Omental fat pad (tissue), 4 donors: Measurements from ENCODE around the gene ACRBP. TPM values are rescaled to one million over a fixed set of nuclear protein-coding genes. Genes with fewer than 3 reads are reported as not detected.
A peak's percentile ranks its signal among the peaks of the same experiment; 100 is the strongest.

Experiments
- ATAC-seq: fragments of 150-250 bp; one replicate; pipeline ENCODE4 v1.9.1; 2016; ENCODE audit warnings: mild to moderate bottlenecking, moderate library complexity; ENCODE audit not compliant: low FRiP score
- DNase-seq: peaks from one replicate; pipeline ENCODE4 v3.0.0-alpha.2; 2019; ENCODE audit warnings: low spot score
- CTCF ChIP-seq, 3 donors: fragments of 450-650 bp; IDR thresholded peaks; one replicate each; pipeline ENCODE4 v1.5.1; 2016 to 2017; ENCODE audit warnings: antibody characterized with exemption in 3 of 3, mild to moderate bottlenecking in 3 of 3, moderate library complexity in 2 of 3
- total RNA-seq, 4 donors: library from RNA; depleted of rRNA; stranded (reverse); fragments of >200 nt; gene quantifications; one replicate each; pipeline ENCODE4 v1.1.0, GENCODE V29; 2016

The ACRBP gene
- total RNA-seq, 4 donors from 2014 or later, result 1.9 to 3.8 (median 3.2) TPM

DNA sequence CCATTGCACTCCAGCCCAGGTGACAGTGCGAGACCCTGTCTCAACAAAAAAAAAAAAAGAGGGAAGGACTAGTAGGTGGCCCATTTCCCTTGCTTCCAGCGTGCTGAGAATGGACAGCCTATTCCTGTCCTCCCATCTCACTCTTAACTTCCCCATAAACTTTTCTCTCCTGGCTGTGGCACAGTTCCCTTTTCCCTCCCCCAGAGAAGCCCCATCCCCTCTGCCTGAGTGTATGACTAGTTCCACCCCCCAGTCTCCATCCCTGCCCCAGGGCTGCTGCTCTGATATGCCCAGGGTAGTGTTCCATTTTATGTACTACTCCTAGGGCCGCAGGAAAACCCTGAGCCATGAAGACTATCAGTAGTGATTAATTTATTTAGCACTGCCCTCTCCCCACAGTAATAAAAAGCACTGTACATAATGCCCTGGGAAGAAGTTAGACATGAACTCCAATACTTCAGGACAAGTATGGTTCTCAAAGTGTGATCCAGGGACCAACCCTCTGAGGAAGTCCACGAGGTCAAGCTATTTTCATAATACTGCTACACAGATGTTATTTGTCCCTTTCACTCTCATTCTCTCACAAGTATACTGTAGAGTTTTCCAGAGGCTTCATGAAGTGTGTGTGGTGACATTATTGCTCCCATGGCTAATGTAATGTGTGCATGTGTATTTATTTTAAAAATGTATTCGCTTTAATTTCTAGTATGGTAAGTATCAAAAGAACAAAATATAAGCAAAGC lies 28.6 kb downstream of the ACRBP start:
- no peak for TF ChIP-seq CTCF (IDR thresholded peaks at IDR 0.05)
- DNase-seq (no peak), ATAC-seq (no peak)

GRCh38 chr12:6615802-6616201 lies 31.4 kb downstream of the ACRBP start:
- TF ChIP-seq CTCF (IDR thresholded peaks at IDR 0.05), result no peak
- DNase-seq (no peak), ATAC-seq (no peak)

DNA sequence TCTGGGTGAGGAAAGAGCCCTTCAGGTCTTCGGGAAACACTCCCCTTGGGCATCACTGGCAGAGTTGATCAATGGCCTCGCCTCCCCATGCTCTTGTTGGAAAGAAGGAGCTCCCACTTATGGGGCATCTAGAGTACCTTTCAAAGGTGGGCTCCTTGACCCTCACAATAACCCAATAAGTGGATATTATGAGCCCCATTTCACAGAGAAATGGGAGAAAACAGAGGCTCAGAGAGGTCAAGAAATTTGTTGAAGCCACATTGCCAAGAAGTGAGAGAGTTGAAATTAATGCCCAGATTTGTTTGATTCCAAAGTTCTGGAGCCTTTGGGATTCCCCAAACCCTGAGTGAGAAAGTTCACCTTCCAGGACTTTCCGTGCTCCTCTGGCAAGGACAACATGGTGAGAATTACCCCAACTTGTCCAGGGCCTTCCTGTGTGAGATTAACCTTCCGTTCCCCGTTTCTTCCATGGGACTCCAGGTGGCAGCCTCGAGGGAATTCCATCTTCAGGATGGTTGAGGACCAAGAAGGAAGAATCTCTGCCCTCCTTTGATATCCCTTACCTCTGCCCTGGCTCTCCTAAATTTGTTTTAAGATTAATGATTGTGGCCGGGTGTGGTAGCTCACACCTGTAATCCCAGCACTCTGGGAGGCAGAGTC lies 32.6 kb downstream of the ACRBP start:
- no peak for ATAC-seq
- no peak for DNase-seq
- no peak for TF ChIP-seq CTCF (IDR thresholded peaks at IDR 0.05)

GRCh38 chr12:6613776-6614512 lies 33.3 kb downstream of the ACRBP start:
- peak; percentile 54 for DNase-seq
- peak; percentile 91 for ATAC-seq

DNA sequence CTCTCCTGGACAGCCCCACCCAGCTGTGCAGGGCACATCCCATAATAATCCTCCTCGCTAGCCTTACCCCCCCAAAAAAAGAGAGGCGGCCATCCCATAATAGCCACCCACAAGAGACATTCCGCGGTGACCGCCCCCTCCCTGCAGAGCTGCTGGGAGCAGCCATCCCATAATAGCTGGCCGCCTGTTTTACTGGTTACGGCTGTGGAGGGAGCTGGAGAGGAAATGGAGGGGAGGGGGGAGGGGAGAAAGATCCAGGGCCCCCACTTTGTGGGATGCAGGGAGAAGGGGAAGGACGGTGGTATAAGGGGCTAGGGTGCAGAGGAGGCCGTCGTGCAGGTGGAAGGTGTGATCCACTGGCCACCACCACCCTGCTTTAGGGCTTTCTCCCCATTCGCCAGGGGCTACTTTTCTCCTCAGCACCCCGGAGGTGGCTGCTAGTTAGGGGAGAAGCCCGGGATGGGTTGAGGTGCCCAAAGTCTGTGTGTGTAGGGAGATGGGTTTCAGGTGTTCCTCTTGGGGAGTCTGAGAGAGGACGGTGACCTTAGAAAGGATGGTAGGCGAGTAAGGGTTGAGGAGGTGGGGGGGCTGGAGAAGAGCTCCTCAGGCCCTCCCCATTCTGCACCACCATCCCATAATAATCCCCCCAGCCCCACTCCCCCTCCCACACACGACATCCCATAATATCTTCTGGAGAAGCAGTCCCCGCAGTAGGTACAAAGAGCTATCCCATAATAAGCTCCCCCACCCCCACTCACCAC lies 34.0 kb downstream of the ACRBP start:
- no peak for DNase-seq
- ATAC-seq, result peak; percentile 3

More at GRCh38 chr12:6613776-6614512, 33.3 kb downstream of the ACRBP start:
- TF ChIP-seq CTCF (IDR thresholded peaks at IDR 0.05), result no peak

More for the DNA sequence above, 34.0 kb downstream of the ACRBP start:
- TF ChIP-seq CTCF (IDR thresholded peaks at IDR 0.05), result no peak
